Activated CD8-positive, alpha-beta T cell treated with anti-CD3 and anti-CD28 coated beads for 36 hours (primary cell): Measurements from ENCODE around the gene ANKRD13D. TPM values are rescaled to one million over a fixed set of nuclear protein-coding genes. Genes with fewer than 3 reads are reported as not detected.
"Not testable (repeated sequence)": the region's sequence is repeated elsewhere in the genome, so short reads cannot be mapped to it uniquely, and the experiment has no call there.

ENCODE experiments used
- ATAC-seq: fragments of 200-7000 bp; cut with Tn5 transposase; one replicate; pipeline ENCODE4 v1.10.0; 2021; ENCODE audit warnings: mild to moderate bottlenecking, moderate library complexity
- CTCF ChIA-PET: fragments of 350-600 bp; sonication (Branson Sonifier 250); formaldehyde crosslinking; loops from one replicate; lab custom pipeline; 2021; ENCODE audit warnings: antibody characterized with exemption; lab: Charles Lee
- POLR2A ChIA-PET: fragments of 350-600 bp; sonication (Branson Sonifier 250); formaldehyde crosslinking; loops from one replicate; lab custom pipeline; 2021; ENCODE audit warnings: antibody characterized with exemption; lab: Charles Lee
- DNase-seq: peaks from one replicate; pipeline ENCODE4 v3.0.0-alpha.2; 2020
- H3K27ac Mint-ChIP-seq: one replicate; pipeline ENCODE4 v1.8.0; 2021; ENCODE audit warnings: mild to moderate bottlenecking, mixed read lengths
- H3K27me3 Mint-ChIP-seq: one replicate; pipeline ENCODE4 v1.8.0; 2021; ENCODE audit warnings: mixed read lengths
- H3K36me3 Mint-ChIP-seq: one replicate; pipeline ENCODE4 v1.8.0; 2021; ENCODE audit warnings: low read depth, mixed read lengths
- H3K4me1 Mint-ChIP-seq: one replicate; pipeline ENCODE4 v1.8.0; 2021; ENCODE audit warnings: low read depth, mixed read lengths
- H3K4me3 Mint-ChIP-seq: one replicate; pipeline ENCODE4 v1.8.0; 2021; ENCODE audit warnings: mild to moderate bottlenecking, moderate library complexity, mixed read lengths
- H3K9me3 Mint-ChIP-seq: one replicate; pipeline ENCODE4 v1.8.0; 2021; ENCODE audit warnings: mixed read lengths
- CTCF ChIP-seq: fragments of 200-600 bp; IDR thresholded peaks from one replicate; pipeline ENCODE4 v1.8.0; 2022; ENCODE audit warnings: antibody characterized with exemption, mild to moderate bottlenecking
- intact Hi-C: fragments of 100-400 bp; cut with micrococcal nuclease; formaldehyde crosslinking; loops from one replicate; pipeline ENCODE4 v1.10.0; 2022
- total RNA-seq, 2 experiments: library from RNA; stranded (reverse); gene quantifications; one replicate each; pipeline ENCODE4 v1.2.3, GENCODE V29; 2021

ANKRD13D gene
- total RNA-seq, 2 experiments from 2014 or later: 75.4 to 78.7 TPM

- H3K27me3 Mint-ChIP-seq: no peaks in the 10 kb centered on the region
- ATAC-seq (no peak), DNase-seq (no peak)
- TF ChIP-seq CTCF: no peak
- peak overlapping the region; percentile 39 for H3K27ac Mint-ChIP-seq
- CTCF ChIA-PET: interaction anchor here (0.9 to 5.4 kb wide), 3 partner anchors 8 to 63 kb away, joined by 3 to 60 read pairs (median 3); no protein-coding TSS in a partner anchor
- intact Hi-C loops: no loop called here
- peaks cover 36% of the 10 kb centered on the region for H3K4me1 Mint-ChIP-seq
- no peak overlapping the region for H3K4me3 Mint-ChIP-seq
- POLR2A ChIA-PET: interaction anchor here (1.0 to 3.7 kb wide), 3 partner anchors 13 to 14 kb away, joined by 4 to 21 read pairs (median 5); no protein-coding TSS in a partner anchor
- peaks cover 57% of the 10 kb centered on the region for H3K36me3 Mint-ChIP-seq
- H3K9me3 Mint-ChIP-seq: no peaks in the 10 kb centered on the region
These were observed 34.3 kb upstream of the ANKRD13D start for GRCh38 chr11:67254798-67255197.

- Mint-ChIP-seq H3K27me3 (no peaks in the 10 kb centered on the region), H3K4me3 (no peak overlapping the region), H3K36me3 (peaks cover 52% of the 10 kb centered on the region), H3K4me1 (peaks cover 36% of the 10 kb centered on the region), H3K27ac (peak overlapping the region; percentile 62), H3K9me3 (no peaks in the 10 kb centered on the region)
- intact Hi-C loops: no loop called here
- POLR2A ChIA-PET: interaction anchor here (1.7 to 3.7 kb wide), 3 partner anchors 12 to 43 kb away, joined by 5 to 21 read pairs (median 5); no protein-coding TSS in a partner anchor
- CTCF ChIA-PET: no interaction called here
- ATAC-seq: no peak
- no peak for TF ChIP-seq CTCF
- DNase-seq: no peak
These were observed 33.8 kb upstream of the ANKRD13D start for GRCh38 chr11:67255353-67255752.

GRCh38 chr11:67255864-67256263 lies 33.2 kb upstream of the ANKRD13D start:
- peaks cover 34% of the 10 kb centered on the region for H3K4me1 Mint-ChIP-seq
- ChIA-PET POLR2A (interaction anchor here (1.7 to 3.7 kb wide), 4 partner anchors 9 to 43 kb away, joined by 5 to 21 read pairs (median 8); no protein-coding TSS in a partner anchor), CTCF (no interaction called here)

GRCh38 chr11:67256477-67257135 lies 32.5 kb upstream of the ANKRD13D start:
- Mint-ChIP-seq H3K36me3 (peaks cover 42% of the 10 kb centered on the region), H3K27ac (peak overlapping the region; percentile 52), H3K9me3 (no peaks in the 10 kb centered on the region), H3K4me1 (peaks cover 34% of the 10 kb centered on the region), H3K4me3 (no peak overlapping the region), H3K27me3 (no peaks in the 10 kb centered on the region)
- ChIA-PET CTCF (no interaction called here), POLR2A (interaction anchor here (1.7 to 3.7 kb wide), 4 partner anchors 10 to 42 kb away, joined by 5 to 21 read pairs (median 8); no protein-coding TSS in a partner anchor)
- ATAC-seq (no peak), DNase-seq (no peak)
- intact Hi-C loops: no loop called here
- TF ChIP-seq CTCF: no peak

More at GRCh38 chr11:67255864-67256263, 33.2 kb upstream of the ANKRD13D start:
- no peak overlapping the region for H3K4me3 Mint-ChIP-seq
- peak overlapping the region; percentile 62 for H3K27ac Mint-ChIP-seq
- intact Hi-C loops: no loop called here
- H3K27me3 Mint-ChIP-seq: no peaks in the 10 kb centered on the region
- TF ChIP-seq CTCF: no peak
- H3K36me3 Mint-ChIP-seq: peaks cover 46% of the 10 kb centered on the region
- no peak for DNase-seq
- ATAC-seq: no peak
- no peaks in the 10 kb centered on the region for H3K9me3 Mint-ChIP-seq

GRCh38 chr11:67260406-67260805 lies 28.7 kb upstream of the ANKRD13D start:
- no peak for TF ChIP-seq CTCF
- Mint-ChIP-seq H3K4me3 (peak overlapping the region; percentile 62), H3K36me3 (peaks cover 13% of the 10 kb centered on the region), H3K9me3 (no peaks in the 10 kb centered on the region), H3K4me1 (peaks cover 46% of the 10 kb centered on the region), H3K27ac (no peak overlapping the region), H3K27me3 (no peaks in the 10 kb centered on the region)
- intact Hi-C loops: no loop called here
- ATAC-seq (no peak), DNase-seq (no peak)
- POLR2A ChIA-PET: interaction anchor here (0.8 kb wide), 1 partner anchor 13 kb away, joined by 3 read pairs; no protein-coding TSS in a partner anchor
- CTCF ChIA-PET: no interaction called here

- H3K27me3 Mint-ChIP-seq, H3K27ac Mint-ChIP-seq, ATAC-seq, H3K36me3 Mint-ChIP-seq, intact Hi-C loops, H3K9me3 Mint-ChIP-seq: not testable (repeated sequence)
- ChIA-PET POLR2A (interaction anchor here (0.8 to 19.8 kb wide), 7 partner anchors 9 to 30 kb away, joined by 3 to 308 read pairs (median 13); partner anchors contain the start of gene ANKRD13D), CTCF (interaction anchor here (1.1 to 4.9 kb wide), 13 partner anchors 9 to 122 kb away, joined by 5 to 60 read pairs (median 15); partner anchors contain the start of genes ANKRD13D and POLD4)
- Mint-ChIP-seq H3K4me1 (peaks cover 52% of the 10 kb centered on the region), H3K4me3 (peak overlapping the region; percentile 62)
- DNase-seq: peak; percentile 57
These were observed 28.0 kb upstream of the ANKRD13D start for GRCh38 chr11:67260885-67261639.
